Ovary (tissue), 3 donors: ENCODE data around the gene DPAGT1.

ENCODE experiments used
- EP300 ChIP-seq: sonication (generic); formaldehyde crosslinking; IDR thresholded peaks from one replicate; pipeline ENCODE4 v1.6.1; 2017; ENCODE audit warnings: antibody characterized with exemption
- POLR2A ChIP-seq: fragments of 450-650 bp; IDR thresholded peaks from one replicate; pipeline ENCODE4 v1.6.1; 2017; ENCODE audit warnings: antibody characterized with exemption, mild to moderate bottlenecking, moderate library complexity
- TF ChIP-seq, protein P1 (sequence below), 3 donors: fragments of 450-650 bp in 2 of 3; fragments of 200-600 bp in 1 of 3; IDR thresholded peaks; one replicate each; pipeline versions ENCODE4 v1.5.1 to v1.8.0; 2016 to 2022; ENCODE audit warnings: antibody characterized with exemption in 3 of 3, mild to moderate bottlenecking in 1 of 3
- donor health status: DM: no; HTN: no; CAD: no.

DNA sequence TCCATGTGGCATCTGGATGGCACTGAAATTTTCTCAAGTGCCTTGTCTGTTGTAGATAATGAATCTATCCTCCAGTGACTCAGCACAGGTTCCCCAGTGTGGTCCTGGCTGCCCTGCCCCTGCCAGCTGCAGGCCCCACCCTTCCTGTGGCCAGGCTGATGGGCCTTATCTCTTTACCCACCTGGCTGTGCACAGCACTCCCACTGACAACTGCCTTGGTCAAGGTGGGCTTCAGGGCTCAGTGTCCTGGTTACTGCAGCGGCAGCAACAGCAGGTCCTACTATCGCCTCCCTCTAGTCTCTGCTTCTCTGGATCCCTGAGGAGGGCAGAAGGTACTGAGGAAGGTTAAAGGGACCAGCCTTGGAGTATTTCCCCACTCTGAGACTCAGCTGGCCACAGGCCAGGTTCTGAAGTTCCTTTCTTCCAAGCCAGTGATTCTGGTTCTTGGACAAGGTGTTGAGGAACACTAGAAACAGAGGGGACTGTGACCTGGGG, 13.9 kb downstream of the DPAGT1 start:
- TF ChIP-seq, protein P1, sequence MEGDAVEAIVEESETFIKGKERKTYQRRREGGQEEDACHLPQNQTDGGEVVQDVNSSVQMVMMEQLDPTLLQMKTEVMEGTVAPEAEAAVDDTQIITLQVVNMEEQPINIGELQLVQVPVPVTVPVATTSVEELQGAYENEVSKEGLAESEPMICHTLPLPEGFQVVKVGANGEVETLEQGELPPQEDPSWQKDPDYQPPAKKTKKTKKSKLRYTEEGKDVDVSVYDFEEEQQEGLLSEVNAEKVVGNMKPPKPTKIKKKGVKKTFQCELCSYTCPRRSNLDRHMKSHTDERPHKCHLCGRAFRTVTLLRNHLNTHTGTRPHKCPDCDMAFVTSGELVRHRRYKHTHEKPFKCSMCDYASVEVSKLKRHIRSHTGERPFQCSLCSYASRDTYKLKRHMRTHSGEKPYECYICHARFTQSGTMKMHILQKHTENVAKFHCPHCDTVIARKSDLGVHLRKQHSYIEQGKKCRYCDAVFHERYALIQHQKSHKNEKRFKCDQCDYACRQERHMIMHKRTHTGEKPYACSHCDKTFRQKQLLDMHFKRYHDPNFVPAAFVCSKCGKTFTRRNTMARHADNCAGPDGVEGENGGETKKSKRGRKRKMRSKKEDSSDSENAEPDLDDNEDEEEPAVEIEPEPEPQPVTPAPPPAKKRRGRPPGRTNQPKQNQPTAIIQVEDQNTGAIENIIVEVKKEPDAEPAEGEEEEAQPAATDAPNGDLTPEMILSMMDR (IDR thresholded peaks at IDR 0.05) = no peak
- no peak for TF ChIP-seq POLR2A
- TF ChIP-seq EP300 = no peak
